Activated CD4-positive, alpha-beta T cell treated with anti-CD3 and anti-CD28 coated beads, Interleukin-2, amount 10 ng/mL, durations not matched to agents 24 days and 14 days (primary cell): ENCODE data around the gene ELK3. TPM values are rescaled to one million over a fixed set of nuclear protein-coding genes. Genes with fewer than 3 reads are reported as not detected.

Experiments
- DNase-seq: peaks from one replicate; pipeline ENCODE4 v3.0.0; 2022
- H3K27ac Mint-ChIP-seq: one replicate; pipeline ENCODE4 v1.8.0; 2022; ENCODE audit warnings: mild to moderate bottlenecking, mixed read lengths
- H3K27me3 Mint-ChIP-seq: one replicate; pipeline ENCODE4 v1.8.0; 2022; ENCODE audit warnings: mixed read lengths
- H3K36me3 Mint-ChIP-seq: one replicate; pipeline ENCODE4 v1.8.0; 2022; ENCODE audit warnings: low read depth, mild to moderate bottlenecking, mixed read lengths
- H3K4me1 Mint-ChIP-seq: one replicate; pipeline ENCODE4 v1.8.0; 2021; ENCODE audit warnings: mixed read lengths
- H3K4me3 Mint-ChIP-seq: one replicate; pipeline ENCODE4 v1.8.0; 2022; ENCODE audit warnings: mild to moderate bottlenecking, moderate library complexity, mixed read lengths
- H3K9me3 Mint-ChIP-seq: one replicate; pipeline ENCODE4 v1.8.0; 2021; ENCODE audit warnings: mixed read lengths
- intact Hi-C: fragments of 100-400 bp; cut with micrococcal nuclease; formaldehyde crosslinking; loops from one replicate; pipeline ENCODE4 v1.15.1; 2023
- total RNA-seq: library from RNA; stranded (reverse); gene quantifications from 2 replicates; pipeline ENCODE4 v1.2.3, GENCODE V29; 2022

The ELK3 gene
- total RNA-seq, 1 donor from 2014 or later, result 33.5 TPM

DNA sequence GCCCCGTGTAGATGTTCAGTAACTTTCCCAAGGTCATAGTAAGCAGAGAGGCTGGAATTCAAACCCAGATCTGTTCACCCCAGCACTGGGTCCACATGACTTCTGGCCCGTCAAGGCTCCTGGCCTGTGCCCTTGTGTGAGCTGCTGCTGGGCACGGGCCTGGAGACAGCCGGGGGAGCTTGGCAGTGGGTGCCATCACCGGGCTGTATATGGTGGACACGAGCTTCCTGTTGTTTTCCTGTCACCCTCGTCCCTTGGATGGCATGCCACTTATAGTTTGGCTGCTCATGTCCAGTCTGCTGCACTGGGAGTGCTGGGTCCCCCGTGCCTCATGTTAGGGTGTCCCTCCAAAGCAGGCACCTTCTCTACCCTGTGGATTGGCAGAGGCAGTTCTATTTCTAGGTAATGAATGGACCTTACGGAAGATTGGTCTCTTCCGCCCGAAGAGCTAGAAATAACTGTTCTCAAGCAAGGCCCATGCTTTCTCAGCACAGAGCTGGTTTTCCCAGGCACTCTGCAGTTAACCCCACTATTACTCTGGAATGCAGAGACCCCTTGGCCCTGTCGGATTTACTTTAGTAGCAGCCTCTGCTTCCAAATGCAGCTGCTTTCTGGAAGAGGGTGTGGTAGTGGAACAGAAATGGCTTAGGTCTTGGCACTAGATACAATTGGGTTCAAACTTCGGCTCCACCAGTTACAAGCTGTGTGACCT, 44.3 kb downstream of the ELK3 start:
- H3K36me3 Mint-ChIP-seq, result peaks cover 44% of the 10 kb centered on the region
- no peaks in the 10 kb centered on the region for H3K27me3 Mint-ChIP-seq
- H3K27ac Mint-ChIP-seq, result no peak overlapping the region
- no peaks in the 10 kb centered on the region for H3K9me3 Mint-ChIP-seq
- intact Hi-C loops, result loop anchor here (5.0 kb wide), 1 partner anchor 249 kb away; the partner anchor contains the start of gene CFAP54
- H3K4me1 Mint-ChIP-seq, result peaks cover 71% of the 10 kb centered on the region
- DNase-seq, result no peak
- H3K4me3 Mint-ChIP-seq, result peak overlapping the region; percentile 65

DNA sequence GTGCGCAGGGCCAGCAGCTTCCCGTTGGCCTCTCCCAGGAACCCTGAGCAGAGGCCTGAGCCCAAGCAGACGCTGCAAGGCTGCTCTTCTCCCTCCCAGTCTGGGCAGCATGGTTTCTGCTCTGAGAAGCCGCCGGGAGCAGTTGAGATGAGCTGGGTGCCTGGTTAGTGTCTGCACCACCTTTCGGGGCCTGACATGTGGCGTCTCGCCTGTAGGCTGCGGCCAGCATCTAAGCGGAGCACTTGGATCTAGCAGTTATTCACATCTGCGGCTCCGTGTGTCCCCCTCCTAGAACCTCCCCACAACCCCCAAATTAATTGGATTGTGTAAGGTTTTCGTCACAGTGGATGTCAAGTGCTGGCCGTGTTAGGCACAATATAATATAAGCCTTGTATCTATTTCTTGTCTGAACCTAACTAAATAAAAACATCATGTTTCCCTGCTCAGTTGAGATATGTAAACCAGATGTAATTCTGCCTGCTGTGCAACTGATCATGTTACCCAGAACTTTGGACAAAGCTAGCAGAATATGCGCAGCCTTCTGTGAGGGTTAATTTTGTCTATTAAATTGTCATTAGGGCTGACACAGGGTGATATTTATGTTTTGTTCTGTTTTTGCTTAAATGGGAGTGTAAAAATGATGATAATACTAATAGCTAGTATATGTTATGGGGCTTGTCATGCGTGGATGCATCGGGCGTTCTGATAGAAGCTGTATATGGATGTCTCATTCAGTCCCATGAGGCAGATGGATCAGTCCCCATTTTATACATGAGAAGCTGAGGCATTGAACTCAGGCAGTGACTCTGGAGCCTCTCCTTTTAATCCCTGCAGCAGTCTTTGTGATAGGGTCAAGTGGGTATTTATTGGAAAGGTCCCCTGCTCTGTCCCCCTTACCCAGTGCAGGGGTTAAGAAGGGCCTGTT, 45.8 kb downstream of the ELK3 start:
- Mint-ChIP-seq H3K27ac (no peak overlapping the region), H3K27me3 (no peaks in the 10 kb centered on the region), H3K4me1 (peaks cover 67% of the 10 kb centered on the region), H3K4me3 (no peak overlapping the region), H3K9me3 (no peaks in the 10 kb centered on the region), H3K36me3 (peaks cover 44% of the 10 kb centered on the region)
- intact Hi-C loops, result loop anchor here (5.0 kb wide), 1 partner anchor 247 kb away; the partner anchor contains the start of gene CFAP54
- no peak for DNase-seq

- no peaks in the 10 kb centered on the region for H3K9me3 Mint-ChIP-seq
- H3K36me3 Mint-ChIP-seq, result peaks cover 38% of the 10 kb centered on the region
- DNase-seq, result no peak
- H3K27me3 Mint-ChIP-seq, result no peaks in the 10 kb centered on the region
- H3K27ac Mint-ChIP-seq, result no peak overlapping the region
- intact Hi-C loops, result no loop called here
- peaks cover 60% of the 10 kb centered on the region for H3K4me1 Mint-ChIP-seq
- no peak overlapping the region for H3K4me3 Mint-ChIP-seq
Observed at GRCh38 chr12:96240656-96241055, 46.5 kb downstream of the ELK3 start.

GRCh38 chr12:96241431-96241830, 47.3 kb downstream of the ELK3 start:
- H3K4me3 Mint-ChIP-seq, result peak overlapping the region; percentile 36
- peaks cover 35% of the 10 kb centered on the region for H3K36me3 Mint-ChIP-seq
- H3K4me1 Mint-ChIP-seq, result peaks cover 54% of the 10 kb centered on the region
- intact Hi-C loops, result no loop called here
- H3K9me3 Mint-ChIP-seq, result no peaks in the 10 kb centered on the region
- DNase-seq, result no peak
- peak overlapping the region; percentile 9 for H3K27ac Mint-ChIP-seq
- H3K27me3 Mint-ChIP-seq, result no peaks in the 10 kb centered on the region

GRCh38 chr12:96241846-96242256, 47.7 kb downstream of the ELK3 start:
- H3K27ac Mint-ChIP-seq, result peak overlapping the region; percentile 55
- H3K4me1 Mint-ChIP-seq, result peaks cover 52% of the 10 kb centered on the region
- H3K4me3 Mint-ChIP-seq, result peak overlapping the region; percentile 36
- H3K27me3 Mint-ChIP-seq, result no peaks in the 10 kb centered on the region
- H3K9me3 Mint-ChIP-seq, result no peaks in the 10 kb centered on the region
- H3K36me3 Mint-ChIP-seq, result peaks cover 37% of the 10 kb centered on the region
- peak; percentile 91 for DNase-seq
- intact Hi-C loops, result no loop called here

GRCh38 chr12:96242597-96242996, 48.4 kb downstream of the ELK3 start:
- Mint-ChIP-seq H3K4me1 (peaks cover 51% of the 10 kb centered on the region), H3K27ac (no peak overlapping the region), H3K9me3 (no peaks in the 10 kb centered on the region)

DNA sequence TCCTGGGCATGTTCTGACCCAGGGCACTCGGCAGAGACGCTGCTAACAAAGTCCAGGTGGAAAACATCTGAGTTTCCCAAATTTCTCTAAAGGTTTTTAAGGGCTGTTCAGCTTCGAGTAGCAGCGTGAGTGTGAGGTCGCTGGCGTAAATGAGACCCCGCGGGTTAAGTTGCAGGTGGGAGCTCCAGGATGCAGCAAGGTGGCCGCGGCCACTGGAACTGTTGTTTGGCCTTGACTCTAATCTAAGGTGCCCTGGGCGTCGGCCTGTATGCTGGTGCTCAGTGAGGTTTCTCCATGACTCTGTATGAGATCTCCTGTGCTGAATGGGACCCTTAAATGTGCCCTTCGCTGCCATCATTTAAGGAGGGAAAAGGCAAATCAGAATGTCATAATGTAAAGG, 50.7 kb downstream of the ELK3 start:
- Mint-ChIP-seq H3K27me3 (no peaks in the 10 kb centered on the region), H3K4me3 (no peak overlapping the region), H3K36me3 (peaks cover 46% of the 10 kb centered on the region), H3K4me1 (peaks cover 48% of the 10 kb centered on the region), H3K9me3 (no peaks in the 10 kb centered on the region), H3K27ac (no peak overlapping the region)
- DNase-seq, result no peak
- intact Hi-C loops, result no loop called here

More at GRCh38 chr12:96242597-96242996, 48.4 kb downstream of the ELK3 start:
- no peak for DNase-seq
- intact Hi-C loops, result no loop called here
- no peaks in the 10 kb centered on the region for H3K27me3 Mint-ChIP-seq
- H3K36me3 Mint-ChIP-seq, result peaks cover 40% of the 10 kb centered on the region
- H3K4me3 Mint-ChIP-seq, result no peak overlapping the region

DNA sequence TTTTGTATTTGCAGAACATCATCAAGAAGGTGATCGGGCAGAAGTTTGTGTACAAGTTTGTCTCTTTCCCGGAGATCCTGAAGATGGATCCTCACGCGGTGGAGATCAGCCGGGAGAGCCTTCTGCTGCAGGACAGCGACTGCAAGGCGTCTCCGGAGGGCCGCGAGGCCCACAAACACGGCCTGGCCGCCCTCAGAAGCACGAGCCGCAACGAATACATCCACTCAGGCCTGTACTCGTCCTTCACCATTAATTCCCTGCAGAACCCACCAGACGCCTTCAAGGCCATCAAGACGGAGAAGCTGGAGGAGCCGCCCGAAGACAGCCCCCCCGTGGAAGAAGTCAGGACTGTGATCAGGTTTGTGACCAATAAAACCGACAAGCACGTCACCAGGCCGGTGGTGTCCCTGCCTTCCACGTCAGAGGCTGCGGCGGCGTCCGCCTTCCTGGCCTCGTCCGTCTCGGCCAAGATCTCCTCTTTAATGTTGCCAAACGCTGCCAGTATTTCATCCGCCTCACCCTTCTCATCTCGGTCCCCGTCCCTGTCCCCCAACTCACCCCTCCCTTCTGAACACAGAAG, 52.8 kb downstream of the ELK3 start:
- no peaks in the 10 kb centered on the region for H3K9me3 Mint-ChIP-seq
- peaks cover 44% of the 10 kb centered on the region for H3K4me1 Mint-ChIP-seq
- no peaks in the 10 kb centered on the region for H3K27me3 Mint-ChIP-seq
- intact Hi-C loops, result no loop called here
- no peak overlapping the region for H3K4me3 Mint-ChIP-seq
- H3K27ac Mint-ChIP-seq, result peak overlapping the region; percentile 26
- H3K36me3 Mint-ChIP-seq, result peaks cover 56% of the 10 kb centered on the region
- no peak for DNase-seq

- Mint-ChIP-seq H3K27ac (peak overlapping the region; percentile 21), H3K4me1 (peaks cover 38% of the 10 kb centered on the region), H3K27me3 (no peaks in the 10 kb centered on the region), H3K4me3 (no peak overlapping the region), H3K9me3 (no peaks in the 10 kb centered on the region), H3K36me3 (peaks cover 62% of the 10 kb centered on the region)
- DNase-seq, result no peak
- intact Hi-C loops, result no loop called here
Observed at GRCh38 chr12:96247563-96247962, 53.4 kb downstream of the ELK3 start.

GRCh38 chr12:96248136-96248931, 54.2 kb downstream of the ELK3 start:
- Mint-ChIP-seq H3K4me3 (no peak overlapping the region), H3K4me1 (peaks cover 32% of the 10 kb centered on the region), H3K27ac (no peak overlapping the region), H3K27me3 (no peaks in the 10 kb centered on the region), H3K36me3 (peaks cover 60% of the 10 kb centered on the region), H3K9me3 (no peaks in the 10 kb centered on the region)
- intact Hi-C loops, result no loop called here
- DNase-seq, result no peak

- DNase-seq, result no peak
- peaks cover 32% of the 10 kb centered on the region for H3K4me1 Mint-ChIP-seq
- H3K27ac Mint-ChIP-seq, result peak overlapping the region; percentile 48
- H3K27me3 Mint-ChIP-seq, result no peaks in the 10 kb centered on the region
- intact Hi-C loops, result no loop called here
- peaks cover 62% of the 10 kb centered on the region for H3K36me3 Mint-ChIP-seq
- H3K4me3 Mint-ChIP-seq, result no peak overlapping the region
- no peaks in the 10 kb centered on the region for H3K9me3 Mint-ChIP-seq
Observed at GRCh38 chr12:96249196-96250118, 55.3 kb downstream of the ELK3 start.

- Mint-ChIP-seq H3K9me3 (no peaks in the 10 kb centered on the region), H3K27me3 (no peaks in the 10 kb centered on the region), H3K4me1 (peaks cover 36% of the 10 kb centered on the region), H3K36me3 (peaks cover 67% of the 10 kb centered on the region), H3K4me3 (no peak overlapping the region), H3K27ac (no peak overlapping the region)
- no peak for DNase-seq
- intact Hi-C loops, result no loop called here
Observed at GRCh38 chr12:96250119-96250685, 56.0 kb downstream of the ELK3 start.
